Aorta (tissue), 5 donors: ENCODE data around the gene SFMBT2. TPM values are rescaled to one million over a fixed set of nuclear protein-coding genes. Genes with fewer than 3 reads are reported as not detected.

Experiments used
- ATAC-seq: fragments of 200-7000 bp; cut with Tn5 transposase; one replicate; pipeline ENCODE4 v1.9.1; 2022; ENCODE audit warnings: moderate library complexity; ENCODE audit not compliant: low FRiP score
- DNase-seq, 2 donors: peaks; one replicate each; pipeline ENCODE4 v3.0.0-alpha.2; 2020
- H3K27ac ChIP-seq, 2 donors: one replicate each; pipeline ENCODE4 v1.5.1; 2013; ENCODE audit warnings: low read length in 2 of 2, mild to moderate bottlenecking in 2 of 2, moderate library complexity in 2 of 2, control low read depth in 1 of 2, inconsistent platforms in 1 of 2, low read depth in 1 of 2
- H3K27me3 ChIP-seq, 2 donors: one replicate each; pipeline ENCODE4 v1.6.1; 2013; ENCODE audit warnings: control low read depth in 1 of 2, low read length in 1 of 2, mild to moderate bottlenecking in 1 of 2, moderate library complexity in 1 of 2; ENCODE audit not compliant: insufficient read depth in 2 of 2, control insufficient read depth in 1 of 2
- H3K36me3 ChIP-seq, 2 donors: one replicate each; pipeline ENCODE4 v1.6.1; 2013; ENCODE audit warnings: control low read depth in 1 of 2, low read length in 1 of 2, mild to moderate bottlenecking in 1 of 2; ENCODE audit not compliant: insufficient read depth in 2 of 2, control insufficient read depth in 1 of 2
- H3K4me1 ChIP-seq, 2 donors: one replicate each; pipeline ENCODE4 v1.6.1; 2013; ENCODE audit warnings: low read length in 2 of 2, control low read depth in 1 of 2, mild to moderate bottlenecking in 1 of 2, moderate library complexity in 1 of 2; ENCODE audit not compliant: insufficient read depth in 2 of 2, control insufficient read depth in 1 of 2
- H3K4me3 ChIP-seq, 2 donors: one replicate each; pipeline ENCODE4 v1.5.1; 2013; ENCODE audit warnings: low read length in 2 of 2, control low read depth in 1 of 2, mild to moderate bottlenecking in 1 of 2
- H3K9me3 ChIP-seq: one replicate; pipeline ENCODE4 v1.6.1; 2013; ENCODE audit warnings: mild to moderate bottlenecking, low read length; ENCODE audit not compliant: control insufficient read depth
- WGBS, 2 donors: extraction: QIAGEN DNeasy Blood & Tissue Kit; methylation state at CpG; one replicate each; pipeline ENCODE4 v1.1.7; 2013; 5-methylcytosine and 5-hydroxymethylcytosine counted together
- intact Hi-C, 2 donors: fragments of 100-400 bp; cut with DNase I; formaldehyde crosslinking; loops; one replicate each; pipeline versions ENCODE4 v1.14.2 to v1.15.0; 2022
- long read RNA-seq, 2 donors: library from polyadenylated mRNA; unstranded; transcript quantifications; one replicate each; pipeline ENCODE4 v2.0.0, GENCODE V29; 2020 to 2021
- polyA plus RNA-seq, 2 donors: library from polyadenylated mRNA; stranded (reverse); fragments of 200-250 nt; gene quantifications; one replicate each; pipeline ENCODE4 v1.2.3, GENCODE V29; 2013
- total RNA-seq, 2 donors: library from RNA; stranded (reverse); fragmentation: NEBNext Ultra II Directional; extraction: Animal tissue kit (Norgen Biotek cat#: 25700); gene quantifications; one replicate each; pipeline ENCODE4 v1.2.1, GENCODE V29; 2021
- donor health status: healthy with polysubstance abuse.
- donor health status: Bipolar disorder and iron deficiency.
- donor health status: DM: no; HTN: no; CAD: no.
- donor health status: DM: no; HTN: no; CAD: no.
- donor health status: DM: yes; HTN: yes; CAD: no.

SFMBT2 gene
- total RNA-seq (10 to 100 TPM in 1 of 2 donors, 1 to 10 TPM in 1; 9.2 to 20.3 TPM), polyA plus RNA-seq (1 to 10 TPM in 1 of 2 donors, under 1 TPM in 1; 0.36 to 1.1 TPM)
- long read RNA-seq, donor 1, partial matches to known transcripts: 0 of 11 reads
- long read RNA-seq, donor 1, other reads (novel, unspliced or antisense): 11 of 11 reads
- long read RNA-seq, donor 2, partial matches to known transcripts: 0 of 15 reads
- long read RNA-seq, donor 2, other reads (novel, unspliced or antisense): 15 of 15 reads

GRCh38 chr10:7410862-7411670, at the start of gene SFMBT2:
Gene SFMBT2, minus strand, starts transcription at chr10:7411034. Its CDS starts 29,136 bp downstream, at chr10:7381898.
- peak; percentile 73 for ATAC-seq
- H3K27me3 ChIP-seq: no peaks in the 10 kb centered on the region
- no peaks in the 10 kb centered on the region for H3K4me1 ChIP-seq
- H3K4me3 ChIP-seq: peak within 1 kb of the TSS; percentile 30 to 44
- intact Hi-C loops: no loop called here
- H3K9me3 ChIP-seq: no peaks in the 10 kb centered on the region
- peak; percentile 70 to 84 for DNase-seq
- WGBS, 2 donors: 0 to 1% methylated on average over 53 to 66 of the region's 66 CpGs
- no peaks in the 10 kb centered on the region for H3K36me3 ChIP-seq
- no peak within 1 kb of the TSS for H3K27ac ChIP-seq

- DNase-seq: no peak
- Histone ChIP-seq H3K36me3 (no peaks in the 10 kb centered on the region), H3K4me3 (no peak overlapping the region), H3K27me3 (no peaks in the 10 kb centered on the region), H3K27ac (no peak overlapping the region), H3K4me1 (no peaks in the 10 kb centered on the region), H3K9me3 (no peaks in the 10 kb centered on the region)
- WGBS, 2 donors: 86 to 92% methylated on average over 6 of the region's 6 CpGs
- intact Hi-C loops: no loop called here
- ATAC-seq: no peak
Observed at GRCh38 chr10:7460006-7460405, 49.2 kb upstream of the SFMBT2 start.

GRCh38 chr10:7458556-7458955, 47.7 kb upstream of the SFMBT2 start:
- intact Hi-C loops: no loop called here
- Histone ChIP-seq H3K4me3 (no peak overlapping the region), H3K4me1 (no peaks in the 10 kb centered on the region), H3K36me3 (no peaks in the 10 kb centered on the region), H3K9me3 (no peaks in the 10 kb centered on the region), H3K27ac (no peak overlapping the region), H3K27me3 (no peaks in the 10 kb centered on the region)
- ATAC-seq: no peak
- WGBS, 2 donors: 37 to 45% methylated on average over 2 of the region's 2 CpGs
- DNase-seq: no peak

- Histone ChIP-seq H3K4me1 (no peaks in the 10 kb centered on the region), H3K27ac (no peak overlapping the region), H3K9me3 (no peaks in the 10 kb centered on the region), H3K4me3 (no peak overlapping the region), H3K36me3 (no peaks in the 10 kb centered on the region), H3K27me3 (no peaks in the 10 kb centered on the region)
- ATAC-seq: no peak
- WGBS, 2 donors: 88 to 91% methylated on average over 14 of the region's 14 CpGs
- no peak for DNase-seq
- intact Hi-C loops: no loop called here
Observed at GRCh38 chr10:7457478-7458316, 46.9 kb upstream of the SFMBT2 start.

- intact Hi-C loops: no loop called here
- WGBS, 2 donors: 77 to 79% methylated on average over 4 of the region's 4 CpGs
Observed at GRCh38 chr10:7449063-7449695, 38.3 kb upstream of the SFMBT2 start.

GRCh38 chr10:7445474-7446185, 34.8 kb upstream of the SFMBT2 start:
- ATAC-seq: no peak
- no peak overlapping the region for H3K4me3 ChIP-seq
- no peaks in the 10 kb centered on the region for H3K9me3 ChIP-seq
- 75 to 80% methylated on average over 7 of the region's 7 CpGs for WGBS, 2 donors
- H3K4me1 ChIP-seq: no peaks in the 10 kb centered on the region
- no peaks in the 10 kb centered on the region for H3K36me3 ChIP-seq
- H3K27ac ChIP-seq: no peak overlapping the region
- intact Hi-C loops: no loop called here
- H3K27me3 ChIP-seq: no peaks in the 10 kb centered on the region
- DNase-seq: no peak

More at GRCh38 chr10:7449063-7449695, 38.3 kb upstream of the SFMBT2 start:
- no peak for DNase-seq
- no peak for ATAC-seq
- no peak overlapping the region for H3K27ac ChIP-seq
- H3K4me1 ChIP-seq: no peaks in the 10 kb centered on the region
- no peaks in the 10 kb centered on the region for H3K36me3 ChIP-seq
- H3K4me3 ChIP-seq: no peak overlapping the region
- no peaks in the 10 kb centered on the region for H3K27me3 ChIP-seq
- no peaks in the 10 kb centered on the region for H3K9me3 ChIP-seq

GRCh38 chr10:7444551-7445121, 33.8 kb upstream of the SFMBT2 start:
- intact Hi-C loops: no loop called here
- Histone ChIP-seq H3K36me3 (no peaks in the 10 kb centered on the region), H3K4me1 (no peaks in the 10 kb centered on the region), H3K4me3 (no peak overlapping the region), H3K9me3 (no peaks in the 10 kb centered on the region), H3K27ac (no peak overlapping the region), H3K27me3 (no peaks in the 10 kb centered on the region)
- no peak for DNase-seq
- 67 to 68% methylated on average over 19 of the region's 19 CpGs for WGBS, 2 donors
- no peak for ATAC-seq

GRCh38 chr10:7443036-7443435, 32.2 kb upstream of the SFMBT2 start:
- Histone ChIP-seq H3K36me3 (no peaks in the 10 kb centered on the region), H3K9me3 (no peaks in the 10 kb centered on the region), H3K27ac (no peak overlapping the region), H3K4me3 (no peak overlapping the region), H3K27me3 (no peaks in the 10 kb centered on the region), H3K4me1 (no peaks in the 10 kb centered on the region)
- ATAC-seq (no peak), DNase-seq (no peak)
- intact Hi-C loops: no loop called here
